GM23248 (cell line): ENCODE results near the gene TNFRSF19.

Experiments used
- EZH2 ChIP-seq: fragments of 200-600 bp; sonication (generic); IDR thresholded peaks from 2 replicates; pipeline ENCODE4 v1.6.1; 2018; ENCODE audit warnings: antibody characterized with exemption, mild to moderate bottlenecking; ENCODE audit not compliant: insufficient read depth, poor library complexity, severe bottlenecking
- EZH2phosphoT487 ChIP-seq: fragments of 200-600 bp; sonication (generic); IDR thresholded peaks from 2 replicates; pipeline ENCODE4 v1.6.1; 2018; ENCODE audit warnings: antibody characterized with exemption, moderate library complexity, mild to moderate bottlenecking, low read depth; ENCODE audit not compliant: insufficient read depth

DNA sequence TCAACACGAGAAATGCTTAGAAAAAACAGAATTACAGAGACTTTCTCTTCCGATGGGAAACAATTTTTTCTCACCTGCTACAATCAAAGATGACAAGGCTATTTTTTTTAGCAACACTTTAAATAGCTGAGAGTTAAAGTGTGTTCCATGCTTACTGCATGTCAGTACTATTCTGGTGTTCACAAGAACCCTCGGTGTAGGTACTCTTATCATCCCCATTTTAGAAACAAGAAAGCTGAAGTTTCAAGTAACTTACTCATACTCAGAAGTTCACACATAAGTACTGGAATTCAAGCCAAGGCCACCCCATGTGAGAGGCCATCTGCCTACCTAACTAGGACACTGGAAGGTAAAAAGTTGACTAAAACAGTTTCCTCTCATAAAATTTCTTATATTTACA is 9.0 kb upstream of the TNFRSF19 start:
- TF ChIP-seq EZH2 (no peak), EZH2phosphoT487 (no peak)
